HepG2 (cell line): ENCODE results near the gene HYAL2. TPM values are rescaled to one million over a fixed set of nuclear protein-coding genes. Genes with fewer than 3 reads are reported as not detected.

Source experiments
- BRCA1 ChIP-seq: sonication (generic); formaldehyde crosslinking; IDR thresholded peaks from 2 replicates; pipeline ENCODE4 v1.4.0; 2020; ENCODE audit warnings: missing genetic modification reagents
- CC2D1A ChIP-seq: sonication (generic); formaldehyde crosslinking; IDR thresholded peaks from 2 replicates; pipeline ENCODE4 v1.8.1; 2023; ENCODE audit warnings: mild to moderate bottlenecking, missing genetic modification reagents
- ELF3 ChIP-seq: IDR thresholded peaks from 2 replicates; pipeline ENCODE4 v1.6.1; 2016; ENCODE audit warnings: missing genetic modification reagents, missing compliant biosample characterization
- FOXM1 ChIP-seq: sonication (generic); formaldehyde crosslinking; IDR thresholded peaks from 2 replicates; pipeline ENCODE4 v1.5.0; 2020; ENCODE audit warnings: missing genetic modification reagents
- HOXA3 ChIP-seq: sonication (generic); formaldehyde crosslinking; IDR thresholded peaks from 2 replicates; pipeline ENCODE4 v1.5.0; 2020; ENCODE audit warnings: missing genetic modification reagents
- NBN ChIP-seq: fragments of 450-650 bp; conservative IDR thresholded peaks from 2 replicates; pipeline ENCODE4 v1.6.1; 2017
- NR2F2 ChIP-seq: IDR thresholded peaks from 2 replicates; pipeline ENCODE4 v1.6.1; 2012; ENCODE audit warnings: low read depth, inconsistent platforms, borderline replicate concordance
- PPARG ChIP-seq: conservative IDR thresholded peaks from 2 replicates; pipeline ENCODE4 v1.6.1; 2016; ENCODE audit warnings: missing biosample characterization, missing genetic modification reagents
- PRPF4 ChIP-seq: fragments of 200-400 bp; formaldehyde crosslinking; IDR thresholded peaks from 2 replicates; pipeline ENCODE4 v1.6.1; 2016; ENCODE audit warnings: low read length, low read depth; ENCODE audit not compliant: poor library complexity, severe bottlenecking
- PTBP1 ChIP-seq: fragments of 200-400 bp; formaldehyde crosslinking; IDR thresholded peaks from 2 replicates; pipeline ENCODE4 v1.6.1; 2018; ENCODE audit warnings: low read length, low read depth; ENCODE audit not compliant: poor library complexity, severe bottlenecking
- TMF1 ChIP-seq: sonication (generic); formaldehyde crosslinking; IDR thresholded peaks from 2 replicates; pipeline ENCODE4 v1.8.1; 2022; ENCODE audit warnings: low read depth, missing genetic modification reagents
- ZNF235 ChIP-seq: sonication (generic); formaldehyde crosslinking; IDR thresholded peaks from 2 replicates; pipeline ENCODE4 v1.8.1; 2023; ENCODE audit warnings: mild to moderate bottlenecking, missing genetic modification reagents, borderline replicate concordance
- ZNF256 ChIP-seq: sonication (generic); formaldehyde crosslinking; conservative IDR thresholded peaks from 2 replicates; pipeline ENCODE4 v1.4.0; 2020; ENCODE audit warnings: missing genetic modification reagents
- ZNF556 ChIP-seq: sonication (generic); formaldehyde crosslinking; IDR thresholded peaks from 2 replicates; pipeline ENCODE4 v1.4.0; 2020; ENCODE audit warnings: mild to moderate bottlenecking, missing genetic modification reagents, borderline replicate concordance
- ZNF615 ChIP-seq: sonication (generic); formaldehyde crosslinking; IDR thresholded peaks from 2 replicates; pipeline ENCODE4 v1.5.0; 2020; ENCODE audit warnings: mild to moderate bottlenecking, missing genetic modification reagents, borderline replicate concordance
- ZNF761 ChIP-seq: sonication (generic); formaldehyde crosslinking; conservative IDR thresholded peaks from 2 replicates; pipeline ENCODE4 v1.4.0; 2020; ENCODE audit warnings: mild to moderate bottlenecking, missing genetic modification reagents
- ZNF773 ChIP-seq: sonication (generic); formaldehyde crosslinking; IDR thresholded peaks from 2 replicates; pipeline ENCODE4 v1.4.0; 2020; ENCODE audit warnings: missing genetic modification reagents, borderline replicate concordance
- polyA plus RNA-seq, 8 experiments: library from polyadenylated mRNA; depleted of rRNA in 3 of 8; stranded (reverse) in 7 of 8; unstranded in 1 of 8; fragments of >200 nt; fragmentation: Illumina TruSeq in 4 of 8; extraction: Trizol in 4 of 8; gene quantifications; 2 replicates each; pipeline versions ENCODE4 v1.2.1 to v1.2.3, GENCODE V29; 2011 to 2016; ENCODE audit warnings: low read depth in 4 of 8, missing spikeins in 1 of 8, mixed read lengths in 1 of 8; ENCODE audit not compliant: insufficient read depth in 1 of 8
- total RNA-seq, 5 experiments: library from RNA; depleted of rRNA; stranded (reverse); fragments of >200 nt; fragmentation: Illumina TruSeq; extraction: Trizol; gene quantifications; 2 replicates each; pipeline ENCODE4 v1.2.3, GENCODE V29; 2016; ENCODE audit warnings: low read depth in 1 of 5
- TF ChIP-seq, protein P1 (sequence below): sonication (generic); formaldehyde crosslinking; IDR thresholded peaks from 2 replicates; pipeline ENCODE4 v1.4.0; 2020; ENCODE audit warnings: missing genetic modification reagents, mild to moderate bottlenecking, borderline replicate concordance
- TF ChIP-seq, protein P2 (sequence below): sonication (generic); formaldehyde crosslinking; IDR thresholded peaks from 2 replicates; pipeline ENCODE4 v1.5.1; 2020; ENCODE audit warnings: mild to moderate bottlenecking, moderate library complexity, missing genetic modification reagents
- TF ChIP-seq, protein P3 (sequence below): fragments of 450-650 bp; IDR thresholded peaks from 2 replicates; pipeline ENCODE4 v1.6.1; 2017; ENCODE audit warnings: mild to moderate bottlenecking

Gene HYAL2
- total and polyA plus RNA-seq, 2 of the 13 experiments (the other 11 are each of a cell fraction or from before 2014, with no cell fraction given) = 76.2 to 102 TPM

- TF ChIP-seq PRPF4 (no peak), HOXA3 (CRISPR knock-in tag) (peak; percentile 56), PTBP1 (peak; percentile 68), ZNF235 (CRISPR knock-in tag) (peak; percentile 66; the same call in 1 of the 2 replicates), ZNF256 (CRISPR knock-in tag) (peak; percentile 86; the same call in 1 of the 2 replicates), BRCA1 (CRISPR knock-in tag) (no peak; the same call in 1 of the 2 replicates), ELF3 (CRISPR knock-in tag) (peak; percentile 42; the same call in 1 of the 2 replicates), ZNF556 (CRISPR knock-in tag) (peak; percentile 71; the same call in 1 of the 2 replicates), CC2D1A (CRISPR knock-in tag) (0 out of 2 replicates have a peak, but pooled peaks have one; percentile 82), ZNF761 (peak; percentile 56; the same call in 1 of the 2 replicates), PPARG (peak; percentile 64), TMF1 (CRISPR knock-in tag) (peak; percentile 63; the same call in 1 of the 2 replicates), NR2F2 (peak; percentile 73; the same call in 1 of the 2 replicates), NBN (no peak), ZNF773 (CRISPR knock-in tag) (no peak), ZNF615 (CRISPR knock-in tag) (peak; percentile 91; the same call in 1 of the 2 replicates), FOXM1 (CRISPR knock-in tag) (no peak)
- TF ChIP-seq, protein P1, sequence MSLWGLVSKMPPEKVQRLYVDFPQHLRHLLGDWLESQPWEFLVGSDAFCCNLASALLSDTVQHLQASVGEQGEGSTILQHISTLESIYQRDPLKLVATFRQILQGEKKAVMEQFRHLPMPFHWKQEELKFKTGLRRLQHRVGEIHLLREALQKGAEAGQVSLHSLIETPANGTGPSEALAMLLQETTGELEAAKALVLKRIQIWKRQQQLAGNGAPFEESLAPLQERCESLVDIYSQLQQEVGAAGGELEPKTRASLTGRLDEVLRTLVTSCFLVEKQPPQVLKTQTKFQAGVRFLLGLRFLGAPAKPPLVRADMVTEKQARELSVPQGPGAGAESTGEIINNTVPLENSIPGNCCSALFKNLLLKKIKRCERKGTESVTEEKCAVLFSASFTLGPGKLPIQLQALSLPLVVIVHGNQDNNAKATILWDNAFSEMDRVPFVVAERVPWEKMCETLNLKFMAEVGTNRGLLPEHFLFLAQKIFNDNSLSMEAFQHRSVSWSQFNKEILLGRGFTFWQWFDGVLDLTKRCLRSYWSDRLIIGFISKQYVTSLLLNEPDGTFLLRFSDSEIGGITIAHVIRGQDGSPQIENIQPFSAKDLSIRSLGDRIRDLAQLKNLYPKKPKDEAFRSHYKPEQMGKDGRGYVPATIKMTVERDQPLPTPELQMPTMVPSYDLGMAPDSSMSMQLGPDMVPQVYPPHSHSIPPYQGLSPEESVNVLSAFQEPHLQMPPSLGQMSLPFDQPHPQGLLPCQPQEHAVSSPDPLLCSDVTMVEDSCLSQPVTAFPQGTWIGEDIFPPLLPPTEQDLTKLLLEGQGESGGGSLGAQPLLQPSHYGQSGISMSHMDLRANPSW (CRISPR knock-in tag) = peak; percentile 82; the same call in 1 of the 2 replicates
- TF ChIP-seq, protein P2, sequence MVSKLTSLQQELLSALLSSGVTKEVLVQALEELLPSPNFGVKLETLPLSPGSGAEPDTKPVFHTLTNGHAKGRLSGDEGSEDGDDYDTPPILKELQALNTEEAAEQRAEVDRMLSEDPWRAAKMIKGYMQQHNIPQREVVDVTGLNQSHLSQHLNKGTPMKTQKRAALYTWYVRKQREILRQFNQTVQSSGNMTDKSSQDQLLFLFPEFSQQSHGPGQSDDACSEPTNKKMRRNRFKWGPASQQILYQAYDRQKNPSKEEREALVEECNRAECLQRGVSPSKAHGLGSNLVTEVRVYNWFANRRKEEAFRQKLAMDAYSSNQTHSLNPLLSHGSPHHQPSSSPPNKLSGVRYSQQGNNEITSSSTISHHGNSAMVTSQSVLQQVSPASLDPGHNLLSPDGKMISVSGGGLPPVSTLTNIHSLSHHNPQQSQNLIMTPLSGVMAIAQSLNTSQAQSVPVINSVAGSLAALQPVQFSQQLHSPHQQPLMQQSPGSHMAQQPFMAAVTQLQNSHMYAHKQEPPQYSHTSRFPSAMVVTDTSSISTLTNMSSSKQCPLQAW (CRISPR knock-in tag) = peak; percentile 75
- TF ChIP-seq, protein P3, sequence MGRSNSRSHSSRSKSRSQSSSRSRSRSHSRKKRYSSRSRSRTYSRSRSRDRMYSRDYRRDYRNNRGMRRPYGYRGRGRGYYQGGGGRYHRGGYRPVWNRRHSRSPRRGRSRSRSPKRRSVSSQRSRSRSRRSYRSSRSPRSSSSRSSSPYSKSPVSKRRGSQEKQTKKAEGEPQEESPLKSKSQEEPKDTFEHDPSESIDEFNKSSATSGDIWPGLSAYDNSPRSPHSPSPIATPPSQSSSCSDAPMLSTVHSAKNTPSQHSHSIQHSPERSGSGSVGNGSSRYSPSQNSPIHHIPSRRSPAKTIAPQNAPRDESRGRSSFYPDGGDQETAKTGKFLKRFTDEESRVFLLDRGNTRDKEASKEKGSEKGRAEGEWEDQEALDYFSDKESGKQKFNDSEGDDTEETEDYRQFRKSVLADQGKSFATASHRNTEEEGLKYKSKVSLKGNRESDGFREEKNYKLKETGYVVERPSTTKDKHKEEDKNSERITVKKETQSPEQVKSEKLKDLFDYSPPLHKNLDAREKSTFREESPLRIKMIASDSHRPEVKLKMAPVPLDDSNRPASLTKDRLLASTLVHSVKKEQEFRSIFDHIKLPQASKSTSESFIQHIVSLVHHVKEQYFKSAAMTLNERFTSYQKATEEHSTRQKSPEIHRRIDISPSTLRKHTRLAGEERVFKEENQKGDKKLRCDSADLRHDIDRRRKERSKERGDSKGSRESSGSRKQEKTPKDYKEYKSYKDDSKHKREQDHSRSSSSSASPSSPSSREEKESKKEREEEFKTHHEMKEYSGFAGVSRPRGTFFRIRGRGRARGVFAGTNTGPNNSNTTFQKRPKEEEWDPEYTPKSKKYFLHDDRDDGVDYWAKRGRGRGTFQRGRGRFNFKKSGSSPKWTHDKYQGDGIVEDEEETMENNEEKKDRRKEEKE = no peak
Measured at GRCh38 chr3:50303013-50303815, 19.3 kb downstream of the HYAL2 start, which contains the start of gene HYAL1 (continued).
